ENCODE measurements around the gene JPH4. TPM values are rescaled to one million over a fixed set of nuclear protein-coding genes. Genes with fewer than 3 reads are reported as not detected.

The JPH4 gene
- total RNA-seq, 4 donors from 2014 or later: 0.27 to 0.48 TPM; not detected in 2

GRCh38 chr14:23524954-23525353 is 53.6 kb downstream of the JPH4 start:
- Histone ChIP-seq H3K27me3 (no peaks in the 10 kb centered on the region), H3K27ac (no peak overlapping the region), H3K9me3 (no peaks in the 10 kb centered on the region), H3K4me1 (no peaks in the 10 kb centered on the region), H3K4me3 (no peak overlapping the region), H3K36me3 (no peaks in the 10 kb centered on the region)
- 94 to 100% methylated on average over 1 to 11 of the region's 14 CpGs for WGBS, 2 donors (ENCODE audit: low coverage in 1 of 2)
- DNase-seq: no peak
- TF ChIP-seq, protein P1, sequence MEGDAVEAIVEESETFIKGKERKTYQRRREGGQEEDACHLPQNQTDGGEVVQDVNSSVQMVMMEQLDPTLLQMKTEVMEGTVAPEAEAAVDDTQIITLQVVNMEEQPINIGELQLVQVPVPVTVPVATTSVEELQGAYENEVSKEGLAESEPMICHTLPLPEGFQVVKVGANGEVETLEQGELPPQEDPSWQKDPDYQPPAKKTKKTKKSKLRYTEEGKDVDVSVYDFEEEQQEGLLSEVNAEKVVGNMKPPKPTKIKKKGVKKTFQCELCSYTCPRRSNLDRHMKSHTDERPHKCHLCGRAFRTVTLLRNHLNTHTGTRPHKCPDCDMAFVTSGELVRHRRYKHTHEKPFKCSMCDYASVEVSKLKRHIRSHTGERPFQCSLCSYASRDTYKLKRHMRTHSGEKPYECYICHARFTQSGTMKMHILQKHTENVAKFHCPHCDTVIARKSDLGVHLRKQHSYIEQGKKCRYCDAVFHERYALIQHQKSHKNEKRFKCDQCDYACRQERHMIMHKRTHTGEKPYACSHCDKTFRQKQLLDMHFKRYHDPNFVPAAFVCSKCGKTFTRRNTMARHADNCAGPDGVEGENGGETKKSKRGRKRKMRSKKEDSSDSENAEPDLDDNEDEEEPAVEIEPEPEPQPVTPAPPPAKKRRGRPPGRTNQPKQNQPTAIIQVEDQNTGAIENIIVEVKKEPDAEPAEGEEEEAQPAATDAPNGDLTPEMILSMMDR (IDR thresholded peaks at IDR 0.05): no peak
- no peak for TF ChIP-seq POLR2AphosphoS5 (IDR thresholded peaks at IDR 0.05)
- no peak for TF ChIP-seq EP300 (IDR thresholded peaks at IDR 0.05; ENCODE audit: low read depth)
- intact Hi-C loops (cut with DNase I; ENCODE audit: low total_unique reads): no loop called here
- in situ Hi-C loops (cut with MboI; ENCODE audit: low pct_ligation_motif_present in 1 of 4, low pct_unique_long_range_greater_than_20kb in 1 of 4, low sequenced_read_pairs in 3 of 4): no loop called here

DNA sequence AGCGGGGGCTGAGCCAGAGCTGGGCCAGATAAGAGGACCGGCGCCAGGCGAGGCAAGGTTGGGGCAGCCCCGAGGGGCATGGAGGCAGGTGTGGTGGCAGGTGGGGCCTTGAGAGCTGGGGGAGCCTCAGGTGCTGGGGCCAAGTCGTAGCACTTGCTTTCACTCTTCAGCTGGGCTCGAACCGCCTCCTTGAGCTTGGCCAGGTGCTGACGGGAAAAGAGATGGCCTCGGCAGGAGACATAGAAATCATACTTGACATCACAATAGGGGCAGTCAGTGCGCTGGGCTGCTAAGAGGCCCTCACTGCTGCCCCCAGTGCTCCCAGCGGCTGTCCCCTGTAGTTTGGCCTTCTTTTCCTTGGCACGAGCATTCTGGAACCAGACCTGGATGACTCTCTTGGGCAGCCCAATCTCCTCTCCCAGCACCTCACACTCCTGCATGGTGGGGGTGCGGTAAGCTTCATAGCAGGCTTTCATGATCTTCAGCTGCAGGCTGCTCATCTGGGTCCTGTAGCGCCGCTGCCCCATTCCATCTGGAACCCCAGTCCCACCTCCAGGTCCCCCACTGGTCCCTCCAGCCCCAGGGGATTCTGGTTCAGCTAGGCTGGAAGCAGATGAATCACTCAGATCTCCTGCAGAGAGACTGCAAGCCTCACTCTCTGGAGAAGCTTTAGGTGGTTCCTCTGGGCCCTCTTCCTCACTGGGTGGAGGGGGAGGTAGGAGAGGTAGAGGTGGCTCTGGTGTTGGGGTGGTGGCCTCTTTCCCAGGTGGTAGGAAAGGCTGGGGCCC is 55.2 kb downstream of the JPH4 start:
- no peak for DNase-seq
- Histone ChIP-seq H3K27me3 (no peaks in the 10 kb centered on the region), H3K27ac (no peak overlapping the region), H3K4me1 (no peaks in the 10 kb centered on the region), H3K36me3 (no peaks in the 10 kb centered on the region), H3K4me3 (no peak overlapping the region), H3K9me3 (no peaks in the 10 kb centered on the region)
- TF ChIP-seq, protein P1 (IDR thresholded peaks at IDR 0.05): no peak
- TF ChIP-seq POLR2AphosphoS5 (IDR thresholded peaks at IDR 0.05) (no peak), POLR2A (IDR thresholded peaks at IDR 0.05) (no peak), EP300 (IDR thresholded peaks at IDR 0.05; ENCODE audit: low read depth) (no peak)
- 90 to 93% methylated on average over 5 to 13 of the region's 16 CpGs for WGBS, 2 donors (ENCODE audit: low coverage in 1 of 2)
- intact Hi-C loops (cut with DNase I; ENCODE audit: low total_unique reads) (no loop called here), in situ Hi-C loops (cut with MboI; ENCODE audit: low pct_ligation_motif_present in 1 of 4, low pct_unique_long_range_greater_than_20kb in 1 of 4, low sequenced_read_pairs in 3 of 4) (no loop called here)

GRCh38 chr14:23522643-23523198 is 55.9 kb downstream of the JPH4 start:
- 93% methylated on average over 9 of the region's 9 CpGs; no CpG with 5 or more reads in 1 of the 2 donors for WGBS, 2 donors (ENCODE audit: low coverage in 1 of 2)
- H3K36me3 ChIP-seq: no peaks in the 10 kb centered on the region

More at GRCh38 chr14:23522643-23523198, 55.9 kb downstream of the JPH4 start:
- TF ChIP-seq POLR2AphosphoS5 (IDR thresholded peaks at IDR 0.05): no peak
- TF ChIP-seq, protein P1 (IDR thresholded peaks at IDR 0.05): no peak
- in situ Hi-C loops (cut with MboI; ENCODE audit: low pct_ligation_motif_present in 1 of 4, low pct_unique_long_range_greater_than_20kb in 1 of 4, low sequenced_read_pairs in 3 of 4): no loop called here
- Histone ChIP-seq H3K27me3 (no peaks in the 10 kb centered on the region), H3K9me3 (no peaks in the 10 kb centered on the region), H3K4me1 (no peaks in the 10 kb centered on the region), H3K27ac (no peak overlapping the region), H3K4me3 (no peak overlapping the region)
- DNase-seq: no peak
- intact Hi-C loops (cut with DNase I; ENCODE audit: low total_unique reads): no loop called here

Data from transverse colon (tissue), 4 donors.